Measurements from ENCODE around the gene FGR.

The FGR gene

GRCh38 chr1:27566462-27567145 is 68.4 kb downstream of the FGR start:
- DNase-seq: no peak

GRCh38 chr1:27564710-27565649 is 70.0 kb downstream of the FGR start:
- DNase-seq: no peak

- DNase-seq: no peak
These were observed 71.2 kb downstream of the FGR start for GRCh38 chr1:27563591-27564471.

GRCh38 chr1:27563341-27563590 is 71.7 kb downstream of the FGR start:
- DNase-seq: no peak

GRCh38 chr1:27562534-27563340 is 72.2 kb downstream of the FGR start:
- DNase-seq: no peak

All from T-helper 2 cell (primary cell).